SK-N-MC (cell line): ENCODE results near the gene ARNT2.

Source experiments
- EZH2 ChIP-seq: fragments of 200-600 bp; sonication (generic); IDR thresholded peaks from one replicate; pipeline ENCODE4 v1.6.1; 2017; ENCODE audit warnings: antibody characterized with exemption
- POLR2AphosphoS5 ChIP-seq: IDR thresholded peaks from 2 replicates; pipeline ENCODE4 v1.6.1; 2012; ENCODE audit warnings: mild to moderate bottlenecking, low read depth, low read length, borderline replicate concordance

- no peak for TF ChIP-seq POLR2AphosphoS5
- TF ChIP-seq EZH2, result no peak
Observed at GRCh38 chr15:80420658-80421057, 16.5 kb downstream of the ARNT2 start.
